Fibroblast of peridontal ligament (primary cell): Measurements from ENCODE around the gene SH3RF3.

Source experiments
- DNase-seq: peaks from one replicate; pipeline ENCODE4 v3.0.0-alpha.2; 2010; ENCODE audit errors: extremely low read depth

Gene SH3RF3

DNA sequence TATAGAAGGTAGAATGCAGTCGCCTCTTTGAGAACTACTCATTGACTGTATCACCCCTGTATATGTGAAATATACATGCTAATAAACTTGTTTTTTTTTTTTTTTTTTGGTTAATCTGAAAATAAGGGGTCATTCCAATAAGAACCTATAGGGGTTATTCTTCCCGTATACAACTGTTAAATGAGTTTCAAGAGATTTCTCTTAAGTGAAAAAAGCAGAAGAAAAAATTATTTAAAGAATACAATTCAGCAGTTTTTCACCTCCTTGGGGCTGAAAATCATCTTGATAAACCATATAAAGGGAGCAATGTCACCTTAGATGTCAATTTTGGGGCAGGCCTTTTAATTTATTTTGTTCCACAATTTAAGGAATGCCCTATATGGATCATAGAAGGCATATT is 418.3 kb downstream of the SH3RF3 start:
- no peak for DNase-seq

DNA sequence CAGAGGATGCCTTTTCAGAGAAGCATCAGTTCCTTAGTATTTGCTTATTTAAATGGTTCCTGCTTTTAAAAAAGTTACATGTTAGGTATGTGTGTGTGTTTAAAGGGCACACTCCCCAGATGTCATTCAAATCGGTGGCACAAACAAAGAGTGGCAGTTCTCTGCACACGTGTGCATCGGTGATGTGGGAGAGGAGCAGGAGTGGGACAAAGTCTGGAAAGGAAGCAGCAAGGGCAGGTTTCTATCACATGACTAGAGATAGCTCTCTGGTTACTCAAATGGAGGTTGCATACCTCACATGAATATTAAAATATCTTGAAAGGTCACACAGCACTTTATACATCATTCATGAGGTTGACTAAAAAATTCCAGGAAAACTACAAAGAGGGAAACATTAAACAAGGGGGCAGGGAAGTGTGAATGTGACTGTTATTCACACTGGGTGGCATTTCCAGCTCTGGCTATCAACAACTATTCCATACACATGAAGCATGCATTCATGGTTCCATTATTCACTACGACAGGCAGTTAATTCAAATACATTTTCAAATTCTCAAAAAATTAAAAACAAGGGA is 420.1 kb downstream of the SH3RF3 start:
- DNase-seq = no peak
